HG02610 (cell line): Measurements from ENCODE around the gene PDE8B.
"Not testable (repeated sequence)": the region's sequence is repeated elsewhere in the genome, so short reads cannot be mapped to it uniquely, and the experiment has no call there.

ENCODE experiments used
- ATAC-seq: cut with Tn5 transposase; IDR thresholded peaks from one replicate; pipeline ENCODE4 v1.9.1; 2021; ENCODE audit warnings: mild to moderate bottlenecking, moderate library complexity; ENCODE audit not compliant: unreplicated experiment

The PDE8B gene

DNA sequence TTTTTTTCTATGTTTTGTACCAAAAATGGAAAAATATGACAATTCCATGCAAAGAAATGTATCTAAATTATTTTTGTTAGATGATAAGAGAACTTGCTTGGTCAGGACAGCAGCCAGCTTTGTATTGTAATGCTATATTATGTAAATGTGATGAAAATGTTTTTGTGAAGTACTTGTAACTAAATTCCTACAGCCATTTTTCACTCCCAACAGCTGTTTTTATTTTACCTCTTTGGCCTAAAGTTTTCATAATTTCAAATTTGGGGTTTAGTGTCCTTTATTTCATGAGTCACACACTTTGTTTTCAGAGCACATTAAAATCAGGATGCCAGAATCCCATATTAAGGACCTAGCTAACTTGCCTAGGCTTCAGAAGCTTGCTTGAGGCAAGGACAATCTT lies 217.5 kb downstream of the PDE8B start:
- ATAC-seq = no peak

DNA sequence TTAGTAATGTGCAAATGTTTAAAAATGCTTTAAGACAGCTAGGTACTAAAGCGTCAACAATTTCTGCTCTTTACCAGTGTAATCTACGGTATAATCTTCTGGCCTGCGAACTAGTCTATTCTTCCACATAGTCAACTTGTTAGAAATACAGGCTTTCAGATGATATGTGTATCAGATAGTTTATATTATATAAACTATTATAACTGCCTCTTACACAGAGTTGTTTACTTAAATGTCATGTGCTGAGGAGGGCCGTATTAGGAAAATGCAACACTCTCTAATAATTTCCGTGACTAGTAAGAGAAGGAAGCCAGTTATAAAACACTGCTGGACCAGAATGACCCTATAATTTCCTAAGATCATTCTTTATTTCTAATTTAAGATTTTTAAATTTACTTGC lies 218.0 kb downstream of the PDE8B start:
- ATAC-seq = no peak

DNA sequence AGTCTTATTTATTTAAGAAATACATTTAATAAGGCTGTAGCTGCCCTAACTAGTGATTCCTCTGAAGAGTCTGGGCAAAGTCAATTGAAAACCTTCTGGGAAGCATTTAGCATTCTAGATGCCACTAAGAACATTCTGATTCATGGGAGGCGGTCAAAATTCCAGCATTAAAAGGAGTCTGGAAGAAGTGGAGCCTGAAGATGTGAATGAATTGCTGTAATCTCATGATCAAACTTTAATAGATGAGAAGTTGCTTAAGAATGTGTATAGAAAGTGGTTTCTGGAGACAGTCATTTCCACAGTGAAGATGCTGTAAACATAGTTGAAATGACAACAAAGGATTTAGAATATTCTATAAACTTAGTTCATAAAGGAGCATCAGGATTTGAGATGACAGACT lies 220.2 kb downstream of the PDE8B start:
- no peak for ATAC-seq

DNA sequence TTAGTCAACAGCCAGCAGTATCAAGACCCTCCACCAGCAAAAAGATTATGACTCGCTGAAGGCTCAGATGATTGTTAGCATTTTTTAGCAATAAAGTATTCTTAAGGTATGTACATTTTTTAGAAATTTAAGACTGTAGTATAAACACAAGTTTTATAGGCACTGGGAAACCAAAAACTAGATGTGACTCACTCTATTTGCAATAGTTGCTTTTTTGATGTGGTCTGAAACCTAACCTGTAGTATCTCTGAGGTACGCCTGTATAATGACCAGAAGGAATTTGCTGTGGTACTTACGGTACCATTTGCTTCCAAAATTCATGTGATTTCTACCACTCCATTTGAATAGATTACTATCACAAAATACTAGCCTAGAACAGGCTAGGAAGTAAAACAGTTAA lies 220.8 kb downstream of the PDE8B start:
- ATAC-seq = no peak

DNA sequence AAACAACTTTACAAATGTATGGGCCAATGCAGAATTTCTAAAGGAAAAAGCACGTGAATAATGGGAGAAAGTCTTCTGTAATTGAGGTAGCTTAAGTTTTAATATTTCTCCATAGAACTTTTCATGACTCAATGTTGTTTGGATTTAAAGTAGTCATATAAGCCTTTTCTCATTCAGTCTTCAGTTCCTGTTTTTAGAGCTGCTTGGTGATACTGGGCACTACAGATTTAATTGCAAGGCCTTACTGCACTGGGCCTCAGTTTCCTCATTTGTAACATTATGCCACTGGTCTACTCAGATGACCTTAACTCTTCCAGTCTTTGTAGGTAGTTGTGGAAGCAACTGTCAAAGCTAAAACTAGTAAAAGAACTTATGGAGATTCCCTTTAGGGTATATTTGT lies 221.2 kb downstream of the PDE8B start:
- no peak for ATAC-seq

DNA sequence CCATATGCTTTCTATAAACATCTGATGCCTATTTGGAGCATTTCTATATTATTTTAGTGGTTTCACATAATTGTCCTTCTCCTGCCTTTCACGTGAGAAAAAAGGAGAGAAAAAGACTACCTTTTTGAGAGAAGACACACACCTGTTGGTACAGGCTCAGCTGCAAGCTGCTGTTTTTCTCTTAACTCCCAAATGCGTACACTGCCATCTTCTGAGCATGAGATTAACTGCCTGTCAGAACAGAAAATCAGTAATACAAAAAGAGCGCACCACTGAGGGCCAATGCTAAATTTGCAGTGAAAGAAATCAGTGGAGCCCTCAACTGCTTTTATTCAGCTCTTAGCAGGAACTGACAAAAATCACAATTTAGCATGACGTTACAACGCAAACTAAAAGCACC lies 226.7 kb downstream of the PDE8B start:
- ATAC-seq = no peak

DNA sequence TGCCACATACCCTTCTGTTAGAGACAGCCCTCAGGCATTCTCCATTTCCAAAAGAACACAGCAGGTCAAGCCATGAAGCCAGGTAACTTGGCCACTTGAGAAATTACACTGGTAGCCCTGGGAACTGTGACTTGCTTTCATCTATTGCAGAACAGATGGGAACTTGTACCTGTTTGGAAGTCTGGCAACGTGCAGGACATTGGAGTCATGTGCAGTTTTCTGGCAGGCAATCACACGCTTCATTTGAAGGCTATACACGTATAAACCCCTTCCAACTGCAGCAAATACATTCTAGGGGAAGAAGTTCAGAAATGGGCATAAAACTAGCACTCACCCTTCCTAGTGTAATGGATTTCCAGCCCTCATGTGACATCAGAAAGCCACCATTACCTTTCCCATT lies 227.6 kb downstream of the PDE8B start:
- ATAC-seq = no peak

DNA sequence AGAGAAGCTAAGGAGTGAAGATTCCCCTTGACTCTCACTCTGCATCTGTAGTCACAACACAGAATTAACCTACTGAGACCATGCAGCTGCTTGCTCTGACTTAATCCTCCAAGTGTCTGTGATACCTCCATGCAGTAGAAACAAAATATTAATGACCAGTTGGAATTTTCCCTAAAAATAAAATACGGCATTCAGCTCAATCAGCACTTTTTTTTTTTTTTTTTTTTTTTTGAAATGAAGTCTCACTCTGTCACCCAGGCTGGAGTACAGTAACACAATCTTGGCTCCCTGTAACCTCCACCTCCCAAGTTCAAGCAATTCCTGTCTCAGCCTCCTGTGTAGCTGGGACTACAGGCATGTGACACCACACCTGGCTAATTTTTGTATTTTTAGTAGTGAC lies 233.2 kb downstream of the PDE8B start:
- ATAC-seq = no peak

DNA sequence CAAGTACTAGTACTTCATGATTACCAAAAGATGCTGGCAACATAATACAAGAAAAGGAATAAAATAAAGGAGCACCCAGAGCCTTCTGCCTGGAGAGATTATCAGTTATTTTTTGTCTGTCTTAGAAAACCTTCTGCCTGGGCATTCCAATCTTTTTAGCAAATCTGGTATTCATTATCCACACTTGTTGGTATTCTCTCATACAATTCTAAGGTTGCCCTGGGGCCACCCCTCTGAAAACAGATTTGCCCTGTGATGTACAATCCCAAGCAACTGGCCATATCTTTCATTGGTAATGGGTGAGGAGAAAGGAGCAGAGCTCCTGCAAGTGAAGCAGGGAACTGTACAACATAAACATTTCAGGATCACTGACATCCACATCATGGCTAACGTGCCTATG lies 233.9 kb downstream of the PDE8B start:
- ATAC-seq = no peak

DNA sequence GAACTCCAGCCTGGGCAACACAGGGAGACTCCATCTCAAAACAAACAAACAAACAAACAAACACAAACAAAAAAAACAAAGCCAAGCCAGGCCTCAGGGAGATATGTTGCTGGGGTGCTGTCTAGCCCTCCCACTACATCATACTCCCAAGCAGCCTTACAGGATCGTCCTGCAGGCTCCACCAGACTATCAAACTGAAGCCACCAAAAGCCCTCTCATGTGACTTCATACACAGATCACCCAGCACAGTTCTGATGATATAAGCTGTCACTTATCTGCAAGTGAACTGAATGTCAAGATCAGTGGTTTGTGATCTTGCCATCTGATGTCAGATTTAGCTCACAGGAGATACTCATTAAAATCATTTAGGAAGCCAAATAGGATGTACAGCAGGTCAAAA lies 238.4 kb downstream of the PDE8B start:
- no peak for ATAC-seq

DNA sequence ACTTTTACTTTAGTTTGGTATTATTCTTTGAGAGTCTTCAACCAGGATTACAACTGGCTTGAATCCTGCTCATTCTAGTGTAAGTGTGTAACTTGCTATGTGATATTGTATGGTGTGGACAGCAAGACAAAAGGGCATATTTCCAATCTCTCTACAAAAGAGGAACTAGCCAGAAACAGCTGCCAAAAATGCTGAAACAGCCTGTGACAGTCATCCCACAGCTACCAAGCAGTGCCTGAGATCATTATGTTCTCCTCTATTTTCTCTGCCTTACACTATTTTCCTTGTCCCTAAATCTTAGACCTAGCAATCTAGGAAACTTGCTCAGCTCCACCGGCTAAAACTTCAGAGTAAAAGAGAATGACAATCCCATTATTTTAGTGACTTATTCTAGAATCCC lies 238.8 kb downstream of the PDE8B start:
- ATAC-seq = no peak

DNA sequence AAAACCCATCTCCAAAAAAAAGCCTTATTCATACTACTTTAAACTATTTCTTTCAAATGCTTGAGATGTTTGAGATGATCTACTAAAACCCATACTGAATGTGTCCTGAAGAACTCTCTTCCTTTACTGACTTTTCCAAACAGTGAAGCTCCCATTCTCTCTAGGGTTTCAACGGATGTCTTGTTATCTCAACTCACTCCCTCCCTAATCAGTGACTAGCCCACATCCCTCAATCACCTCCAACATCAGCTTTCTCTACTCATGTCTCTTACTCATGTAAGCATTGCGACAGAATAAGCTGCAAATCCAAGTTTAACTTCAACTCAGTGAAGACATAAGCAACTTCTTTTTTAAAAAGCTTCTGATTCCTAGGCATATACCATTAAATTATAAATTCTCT lies 239.5 kb downstream of the PDE8B start:
- ATAC-seq = no peak

DNA sequence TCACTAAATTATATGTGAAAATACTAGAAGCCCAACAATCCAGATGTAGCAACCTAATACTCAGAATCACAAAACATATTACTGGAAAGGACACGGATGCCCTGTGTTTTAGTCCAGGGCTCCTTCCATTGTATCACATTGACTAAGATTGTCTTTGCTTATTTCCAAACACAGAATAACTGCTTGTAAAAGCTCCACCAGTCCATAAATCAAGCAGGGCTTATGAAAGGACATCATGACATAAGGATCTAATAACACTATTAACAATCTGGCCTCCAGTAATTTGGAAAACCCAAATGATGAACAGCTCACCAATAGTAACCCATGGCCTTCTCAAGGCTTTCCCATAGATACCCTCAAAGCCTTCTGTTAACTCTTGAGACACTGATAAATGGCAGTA lies 241.9 kb downstream of the PDE8B start:
- no peak for ATAC-seq

DNA sequence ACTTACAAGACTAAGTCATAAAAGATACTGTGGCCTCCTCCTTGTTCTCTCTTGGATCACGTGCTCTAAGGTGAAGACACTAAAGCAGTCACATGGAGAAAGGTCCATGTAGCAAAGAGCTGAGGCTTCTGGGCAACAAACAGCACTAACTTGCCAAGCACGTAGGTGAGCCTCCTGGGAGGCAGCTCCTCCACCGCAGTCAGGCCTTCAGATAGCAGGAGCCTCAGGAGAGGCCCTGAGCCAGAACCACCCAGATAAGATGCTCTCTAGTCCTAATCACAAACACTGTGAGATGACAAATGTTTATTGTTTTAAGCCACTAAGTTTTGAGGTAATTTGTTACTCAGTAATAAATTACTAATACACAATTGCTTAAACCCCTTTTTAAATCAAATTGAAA lies 243.6 kb downstream of the PDE8B start:
- ATAC-seq = no peak

DNA sequence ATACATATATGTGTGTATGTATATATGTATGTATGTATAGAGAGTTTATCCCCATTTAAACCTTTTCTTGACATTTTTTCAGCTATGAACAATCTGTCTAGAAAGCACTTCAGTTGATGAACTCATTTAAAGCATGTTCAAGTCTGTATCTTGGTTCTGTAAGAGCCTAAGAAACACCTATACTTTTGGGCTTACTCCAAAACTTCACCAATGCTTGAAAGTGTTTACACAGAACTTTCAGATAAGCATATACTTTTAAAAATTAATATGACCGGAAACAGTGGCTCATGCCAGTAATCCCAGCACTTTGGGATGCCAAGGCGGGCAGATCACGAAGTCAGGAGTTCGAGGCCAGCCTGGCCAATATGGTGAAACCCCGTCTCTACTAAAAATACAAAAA lies 250.8 kb downstream of the PDE8B start:
- ATAC-seq = no peak

DNA sequence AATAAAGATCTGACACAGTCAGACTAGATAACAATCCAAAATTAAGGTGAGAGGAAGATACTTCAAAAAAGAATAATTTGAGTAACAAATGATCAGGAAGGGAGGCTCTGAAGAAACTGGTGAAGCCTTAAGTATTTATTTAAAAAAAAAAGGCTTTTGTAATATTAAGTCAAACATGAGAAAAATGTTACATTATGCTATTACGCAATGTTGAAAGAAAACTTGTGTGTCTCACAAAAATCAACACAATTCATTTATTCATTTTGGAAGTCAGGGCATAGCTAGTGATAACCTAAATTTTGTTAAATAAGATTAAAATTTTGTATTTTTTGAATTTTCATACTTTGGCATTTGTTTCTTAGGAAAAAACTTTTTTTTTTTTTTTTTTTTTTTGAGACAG lies 253.4 kb downstream of the PDE8B start:
- ATAC-seq = no peak

DNA sequence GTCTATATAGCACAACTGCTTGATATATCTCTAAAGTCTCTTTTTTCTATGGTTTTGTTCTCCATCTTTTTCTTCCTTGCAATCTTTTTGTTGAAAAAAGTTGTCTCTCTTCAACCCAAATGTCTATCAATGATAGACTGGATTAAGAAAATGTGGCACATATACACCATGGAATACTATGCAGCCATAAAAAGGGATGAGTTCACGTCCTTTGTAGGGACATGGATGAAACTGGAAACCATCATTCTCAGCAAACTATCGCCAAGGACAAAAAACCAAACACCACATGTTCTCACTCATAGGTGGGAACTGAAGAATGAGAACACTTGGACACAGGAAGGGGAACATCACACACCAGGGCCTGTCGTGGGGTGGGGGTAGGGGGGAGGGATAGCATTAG lies 258.4 kb downstream of the PDE8B start:
- ATAC-seq = not testable (repeated sequence)

DNA sequence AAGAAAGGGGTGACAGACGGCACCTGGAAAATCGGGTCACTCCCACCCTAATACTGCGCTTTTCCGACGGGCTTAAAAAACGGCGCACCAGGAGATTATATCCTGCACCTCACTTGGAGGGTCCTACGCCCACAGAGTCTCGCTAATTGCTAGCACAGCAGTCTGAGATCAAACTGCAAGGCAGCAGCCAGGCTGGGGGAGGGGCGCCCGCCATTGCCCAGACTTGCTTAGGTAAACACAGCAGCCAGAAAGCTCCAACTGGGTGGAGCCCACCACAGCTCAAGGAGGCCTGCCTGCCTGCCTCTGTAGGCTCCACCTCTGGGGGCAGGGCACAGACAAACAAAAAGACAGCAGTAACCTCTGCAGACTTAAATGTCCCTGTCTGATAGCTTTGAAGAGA lies 264.6 kb downstream of the PDE8B start:
- not testable (repeated sequence) for ATAC-seq
